IMR-90 (cell line): ENCODE data around the gene KRTAP5-1. TPM values are rescaled to one million over a fixed set of nuclear protein-coding genes. Genes with fewer than 3 reads are reported as not detected.

Source experiments
- ATAC-seq: fragments of 200-7000 bp; cut with Tn5 transposase; 2 replicates; pipeline ENCODE4 v1.9.1; 2020; ENCODE audit warnings: low read depth, mild to moderate bottlenecking, moderate library complexity
- BruUV-seq: library from RNA; stranded (reverse); fragments of 400-500 nt; replicated peaks from 2 replicates; lab custom pipeline; 2021; lab: Mats Ljungman, UMichigan
- CTCF ChIA-PET: fragments of 300-600 bp; formaldehyde crosslinking; extraction: SDS; loops from one replicate; lab custom pipeline; 2021; ENCODE audit warnings: antibody characterized with exemption; lab: Yijun Ruan, JAX
- POLR2A ChIA-PET: fragments of 300-600 bp; sonication (Branson Sonifier 250); formaldehyde crosslinking; loops from one replicate; lab custom pipeline; 2022; ENCODE audit warnings: antibody characterized with exemption; ENCODE audit not compliant: unreplicated experiment; lab: Charles Lee
- DNase-seq: peaks from one replicate; pipeline ENCODE4 v3.0.0; 2013
- H2AFZ ChIP-seq: replicated peaks from 2 replicates; pipeline ENCODE3; 2013; ENCODE audit warnings: low read length, mild to moderate bottlenecking; ENCODE audit not compliant: poor library complexity
- H2AK5ac ChIP-seq: 2 replicates; pipeline ENCODE4 v1.6.1; 2013; ENCODE audit warnings: low read depth, low read length, inconsistent platforms
- H2AK9ac ChIP-seq: replicated peaks from 2 replicates; pipeline ENCODE3; 2013; ENCODE audit warnings: mild to moderate bottlenecking, low read depth, low read length, moderate library complexity; ENCODE audit not compliant: poor library complexity
- H2BK120ac ChIP-seq: 2 replicates; pipeline ENCODE4 v1.6.1; 2013; ENCODE audit warnings: low read depth, low read length, inconsistent platforms
- H2BK15ac ChIP-seq: 3 replicates; pipeline ENCODE4 v1.6.1; 2013; ENCODE audit warnings: low read depth, low read length, inconsistent platforms
- H2BK20ac ChIP-seq: 2 replicates; pipeline ENCODE4 v1.6.1; 2013; ENCODE audit warnings: low read depth, mild to moderate bottlenecking, inconsistent platforms, low read length, moderate library complexity
- H2BK5ac ChIP-seq: 2 replicates; pipeline ENCODE4 v1.6.1; 2013; ENCODE audit warnings: mild to moderate bottlenecking, low read depth, low read length, inconsistent platforms; ENCODE audit not compliant: poor library complexity, severe bottlenecking
- H3K14ac ChIP-seq: replicated peaks from 2 replicates; pipeline ENCODE4 v1.6.1; 2013; ENCODE audit warnings: low read depth, low read length, inconsistent platforms
- H3K18ac ChIP-seq: 2 replicates; pipeline ENCODE4 v1.6.1; 2013; ENCODE audit warnings: low read depth, low read length, control low read depth
- H3K23ac ChIP-seq: 2 replicates; pipeline ENCODE4 v1.6.1; 2013; ENCODE audit warnings: low read depth, low read length, inconsistent platforms
- H3K27ac ChIP-seq: 2 replicates; pipeline ENCODE4 v1.5.1; 2013; ENCODE audit warnings: mild to moderate bottlenecking, control low read depth, low read length; ENCODE audit not compliant: insufficient read depth
- H3K27me3 ChIP-seq: 2 replicates; pipeline ENCODE4 v1.6.1; 2013; ENCODE audit warnings: low read length; ENCODE audit not compliant: control insufficient read depth, insufficient read depth
- H3K36me3 ChIP-seq: 2 replicates; pipeline ENCODE4 v1.6.1; 2013; ENCODE audit warnings: low read length, mixed read lengths; ENCODE audit not compliant: control insufficient read depth, insufficient read depth
- H3K4ac ChIP-seq: 2 replicates; pipeline ENCODE4 v1.6.1; 2013; ENCODE audit warnings: low read depth, low read length, inconsistent platforms
- H3K4me1 ChIP-seq: 2 replicates; pipeline ENCODE4 v1.6.1; 2013; ENCODE audit warnings: low read length, mixed read lengths; ENCODE audit not compliant: control insufficient read depth, insufficient read depth
- H3K4me2 ChIP-seq: 2 replicates; pipeline ENCODE4 v1.6.1; 2013; ENCODE audit warnings: low read depth, mild to moderate bottlenecking, control low read depth, low read length, moderate library complexity
- H3K4me3 ChIP-seq: 2 replicates; pipeline ENCODE4 v1.5.1; 2013; ENCODE audit warnings: low read depth, mild to moderate bottlenecking, control low read depth, low read length, moderate library complexity; ENCODE audit not compliant: insufficient read depth
- H3K56ac ChIP-seq: 2 replicates; pipeline ENCODE4 v1.6.1; 2013; ENCODE audit warnings: low read length, inconsistent platforms; ENCODE audit not compliant: insufficient read depth; ENCODE audit errors: extremely low read depth
- H3K79me1 ChIP-seq, 2 experiments: 2 replicates each; pipeline ENCODE4 v1.6.1; 2013; ENCODE audit warnings: low read length in 2 of 2, inconsistent platforms in 1 of 2, low read depth in 1 of 2
- H3K9ac ChIP-seq: 2 replicates; pipeline ENCODE4 v1.6.1; 2013; ENCODE audit warnings: low read depth, low read length, control low read depth
- H3K9me1 ChIP-seq: 2 replicates; pipeline ENCODE4 v1.6.1; 2013; ENCODE audit warnings: low read length, inconsistent platforms; ENCODE audit not compliant: insufficient read depth
- H3K9me3 ChIP-seq: 2 replicates; pipeline ENCODE4 v1.6.1; 2013; ENCODE audit warnings: low read length; ENCODE audit not compliant: control insufficient read depth, insufficient read depth
- H4K20me1 ChIP-seq: 2 replicates; pipeline ENCODE4 v1.6.1; 2013; ENCODE audit warnings: low read length, inconsistent platforms; ENCODE audit not compliant: insufficient read depth
- H4K5ac ChIP-seq: 2 replicates; pipeline ENCODE4 v1.6.1; 2013; ENCODE audit warnings: mild to moderate bottlenecking, low read depth, low read length, control low read depth
- H4K8ac ChIP-seq, 2 experiments: 2 replicates each; pipeline ENCODE4 v1.6.1; 2013; ENCODE audit warnings: low read depth in 2 of 2, low read length in 2 of 2, control low read depth in 1 of 2, inconsistent platforms in 1 of 2
- H4K91ac ChIP-seq: 2 replicates; pipeline ENCODE4 v1.6.1; 2013; ENCODE audit warnings: low read depth, low read length, inconsistent platforms; ENCODE audit not compliant: insufficient read depth
- CEBPB ChIP-seq: IDR thresholded peaks from 2 replicates; pipeline ENCODE4 v1.6.1; 2012; ENCODE audit warnings: low read depth, low read length, improper control_type of control experiment
- POLR2A ChIP-seq: IDR thresholded peaks from 2 replicates; pipeline ENCODE4 v1.6.1; 2012; ENCODE audit warnings: mild to moderate bottlenecking, low read depth, low read length
- RAD21 ChIP-seq: IDR thresholded peaks from 2 replicates; pipeline ENCODE4 v1.6.1; 2012; ENCODE audit warnings: low read length, improper control_type of control experiment
- WGBS, 2 experiments: methylation state at CpG; one replicate each; pipeline versions ENCODE4 v1.1.5 to v1.1.7; 2013; ENCODE audit warnings: missing lambda C conversion rate in 2 of 2; ENCODE audit not compliant: insufficient read length in 1 of 2; ENCODE audit errors: extremely low coverage in 2 of 2; 5-methylcytosine and 5-hydroxymethylcytosine counted together
- dilution Hi-C: fragments of 300-500 bp; cut with HindIII; formaldehyde crosslinking; loops from one replicate; pipeline ENCODE4 v1.14.3; 2018; ENCODE audit warnings: low sequenced_read_pairs; ENCODE audit not compliant: unreplicated experiment
- in situ Hi-C: fragments of 300-500 bp; cut with MboI; formaldehyde crosslinking; loops from 3 replicates; pipeline ENCODE4 v1.14.3; 2019; ENCODE audit warnings: low sequenced_read_pairs, inconsistent platforms, mixed read lengths
- intact Hi-C: fragments of 100-400 bp; cut with micrococcal nuclease; formaldehyde crosslinking; loops from 2 replicates; pipeline ENCODE4 v1.10.0; 2022
- polyA plus RNA-seq, 3 experiments: library from polyadenylated mRNA; depleted of rRNA; stranded (reverse); fragments of >200 nt; gene quantifications; 2 replicates each; pipeline ENCODE4 v1.2.3, GENCODE V29; 2012; ENCODE audit warnings: low replicate concordance in 1 of 3
- total RNA-seq: library from RNA; depleted of rRNA; stranded (reverse); fragments of >200 nt; gene quantifications from 2 replicates; pipeline ENCODE4 v1.2.3, GENCODE V29; 2012

Gene KRTAP5-1
- total and polyA plus RNA-seq, 2 of the 4 experiments (the other 2 are of a cell fraction), result not detected

- Histone ChIP-seq H2BK15ac (no peak overlapping the region), H3K4me2 (no peak overlapping the region), H4K5ac (no peak overlapping the region), H3K18ac (no peak overlapping the region), H3K4me3 (no peak overlapping the region), H3K56ac (no peak overlapping the region), H3K23ac (no peak overlapping the region), H2BK120ac (no peak overlapping the region), H3K9me3 (no peaks in the 10 kb centered on the region), H3K9ac (no peak overlapping the region), H2AK9ac (no peak overlapping the region), H4K20me1 (no peaks in the 10 kb centered on the region), H3K14ac (no peak overlapping the region), H3K4ac (no peak overlapping the region), H2BK20ac (no peak overlapping the region), H3K36me3 (no peaks in the 10 kb centered on the region), H3K27me3 (peaks cover 56% of the 10 kb centered on the region), H2AK5ac (no peak overlapping the region), H2AFZ (no peak overlapping the region), H3K79me1 (no peaks in the 10 kb centered on the region), H3K9me1 (no peaks in the 10 kb centered on the region), H2BK5ac (no peak overlapping the region), H3K4me1 (no peaks in the 10 kb centered on the region), H3K27ac (no peak overlapping the region), H4K8ac (no peak overlapping the region), H4K91ac (no peak overlapping the region)
- ChIA-PET CTCF (no interaction called here), POLR2A (no interaction called here)
- no TSS peak for BruUV-seq
- ATAC-seq (no peak), DNase-seq (no peak)
- intact Hi-C loops, result no loop called here
- in situ Hi-C loops, result no loop called here
- TF ChIP-seq POLR2A (no peak), RAD21 (no peak), CEBPB (no peak)
- dilution Hi-C loops, result no loop called here
- 69% methylated on average over 10 of the region's 11 CpGs; no CpG with 5 or more reads in 1 of the 2 experiments for WGBS, 2 experiments
Measured at GRCh38 chr11:1604181-1604580, 19.1 kb upstream of the KRTAP5-1 start.
